Kidney epithelial cell (primary cell): Measurements from ENCODE around the gene CHST15. TPM values are rescaled to one million over a fixed set of nuclear protein-coding genes. Genes with fewer than 3 reads are reported as not detected.
A peak's percentile ranks its signal among the peaks of the same experiment; 100 is the strongest.

Experiments used
- DNase-seq: peaks from one replicate; pipeline ENCODE4 v3.0.0-alpha.2; 2010; ENCODE audit warnings: low read depth
- H3K27me3 ChIP-seq: 2 replicates; pipeline ENCODE4 v1.6.0; 2011; ENCODE audit warnings: low read length; ENCODE audit not compliant: control insufficient read depth, insufficient read depth
- H3K36me3 ChIP-seq: 2 replicates; pipeline ENCODE4 v1.5.1; 2011; ENCODE audit warnings: low read length; ENCODE audit not compliant: control insufficient read depth, insufficient read depth
- H3K4me3 ChIP-seq: 2 replicates; pipeline ENCODE4 v1.5.1; 2011; ENCODE audit warnings: low read depth, mild to moderate bottlenecking, control low read depth, low read length
- total RNA-seq: library from RNA; depleted of rRNA; stranded (reverse); fragments of >200 nt; gene quantifications from 2 replicates; pipeline ENCODE4 v1.2.3, GENCODE V29; 2015
- TF ChIP-seq, protein P1 (sequence below): IDR thresholded peaks from 2 replicates; pipeline ENCODE4 v1.5.1; 2011; ENCODE audit warnings: mild to moderate bottlenecking, moderate library complexity, low read length, control low read depth, inconsistent platforms; ENCODE audit not compliant: insufficient read depth, poor library complexity, severe bottlenecking

CHST15 gene, protein sequence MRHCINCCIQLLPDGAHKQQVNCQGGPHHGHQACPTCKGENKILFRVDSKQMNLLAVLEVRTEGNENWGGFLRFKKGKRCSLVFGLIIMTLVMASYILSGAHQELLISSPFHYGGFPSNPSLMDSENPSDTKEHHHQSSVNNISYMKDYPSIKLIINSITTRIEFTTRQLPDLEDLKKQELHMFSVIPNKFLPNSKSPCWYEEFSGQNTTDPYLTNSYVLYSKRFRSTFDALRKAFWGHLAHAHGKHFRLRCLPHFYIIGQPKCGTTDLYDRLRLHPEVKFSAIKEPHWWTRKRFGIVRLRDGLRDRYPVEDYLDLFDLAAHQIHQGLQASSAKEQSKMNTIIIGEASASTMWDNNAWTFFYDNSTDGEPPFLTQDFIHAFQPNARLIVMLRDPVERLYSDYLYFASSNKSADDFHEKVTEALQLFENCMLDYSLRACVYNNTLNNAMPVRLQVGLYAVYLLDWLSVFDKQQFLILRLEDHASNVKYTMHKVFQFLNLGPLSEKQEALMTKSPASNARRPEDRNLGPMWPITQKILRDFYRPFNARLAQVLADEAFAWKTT
- 18.1 and 24.2 TPM in 2 replicates for total RNA-seq

DNA sequence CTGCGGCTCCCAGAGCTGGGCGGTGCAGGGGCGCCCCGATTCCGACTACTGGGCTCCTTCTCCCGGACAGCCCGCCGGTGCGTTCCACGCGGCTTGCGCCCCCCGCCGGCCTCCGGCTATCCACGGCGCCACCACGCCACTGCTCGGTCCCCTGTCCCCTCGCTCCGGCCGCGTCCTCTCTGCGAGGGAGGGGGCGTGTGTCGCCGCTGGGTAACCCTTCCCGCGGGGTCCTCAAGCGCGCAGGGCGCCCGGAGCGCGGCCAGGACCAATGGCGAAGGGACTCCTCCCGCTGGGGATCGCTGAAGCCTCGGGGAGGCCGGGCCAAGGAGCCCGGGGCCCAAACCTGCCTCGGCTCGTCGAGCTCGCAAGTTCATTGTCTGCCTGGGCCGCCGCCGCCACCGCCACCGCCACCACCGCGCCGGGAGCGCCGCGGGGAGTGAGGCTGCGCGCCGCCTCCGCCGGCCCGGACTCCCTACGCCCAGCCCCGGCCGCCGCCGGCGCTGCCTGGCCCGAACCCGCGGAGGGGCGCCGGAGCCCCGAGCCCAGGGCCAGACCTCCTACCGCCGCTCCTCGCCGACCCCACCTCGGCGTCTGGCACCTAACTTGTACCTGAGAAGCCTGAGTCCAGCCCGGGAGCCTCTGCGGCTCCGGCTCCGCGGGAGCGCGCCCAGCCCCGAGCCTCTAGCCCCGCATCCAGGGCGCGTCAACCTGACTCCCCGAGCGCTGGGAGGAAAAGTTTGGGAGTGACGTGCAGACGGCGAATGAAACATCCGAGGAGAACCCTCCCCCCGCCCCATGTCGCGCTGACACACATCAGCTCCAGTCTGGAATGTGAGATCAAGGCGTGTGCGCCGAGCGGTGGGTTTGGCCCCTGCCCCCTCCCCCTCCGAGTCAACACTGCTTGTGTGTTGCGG, at the start of gene CHST15:
TSS of gene CHST15 (minus strand) at position 739 of the 914 bp plus-strand sequence. CDS start 47,386 bp downstream, outside the sequence.
- peak; percentile 56 for DNase-seq
- Histone ChIP-seq H3K36me3 (no peaks in the 10 kb centered on the region), H3K27me3 (no peaks in the 10 kb centered on the region), H3K4me3 (peak within 1 kb of the TSS; percentile 79)
- TF ChIP-seq, protein P1, sequence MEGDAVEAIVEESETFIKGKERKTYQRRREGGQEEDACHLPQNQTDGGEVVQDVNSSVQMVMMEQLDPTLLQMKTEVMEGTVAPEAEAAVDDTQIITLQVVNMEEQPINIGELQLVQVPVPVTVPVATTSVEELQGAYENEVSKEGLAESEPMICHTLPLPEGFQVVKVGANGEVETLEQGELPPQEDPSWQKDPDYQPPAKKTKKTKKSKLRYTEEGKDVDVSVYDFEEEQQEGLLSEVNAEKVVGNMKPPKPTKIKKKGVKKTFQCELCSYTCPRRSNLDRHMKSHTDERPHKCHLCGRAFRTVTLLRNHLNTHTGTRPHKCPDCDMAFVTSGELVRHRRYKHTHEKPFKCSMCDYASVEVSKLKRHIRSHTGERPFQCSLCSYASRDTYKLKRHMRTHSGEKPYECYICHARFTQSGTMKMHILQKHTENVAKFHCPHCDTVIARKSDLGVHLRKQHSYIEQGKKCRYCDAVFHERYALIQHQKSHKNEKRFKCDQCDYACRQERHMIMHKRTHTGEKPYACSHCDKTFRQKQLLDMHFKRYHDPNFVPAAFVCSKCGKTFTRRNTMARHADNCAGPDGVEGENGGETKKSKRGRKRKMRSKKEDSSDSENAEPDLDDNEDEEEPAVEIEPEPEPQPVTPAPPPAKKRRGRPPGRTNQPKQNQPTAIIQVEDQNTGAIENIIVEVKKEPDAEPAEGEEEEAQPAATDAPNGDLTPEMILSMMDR = no peak

DNA sequence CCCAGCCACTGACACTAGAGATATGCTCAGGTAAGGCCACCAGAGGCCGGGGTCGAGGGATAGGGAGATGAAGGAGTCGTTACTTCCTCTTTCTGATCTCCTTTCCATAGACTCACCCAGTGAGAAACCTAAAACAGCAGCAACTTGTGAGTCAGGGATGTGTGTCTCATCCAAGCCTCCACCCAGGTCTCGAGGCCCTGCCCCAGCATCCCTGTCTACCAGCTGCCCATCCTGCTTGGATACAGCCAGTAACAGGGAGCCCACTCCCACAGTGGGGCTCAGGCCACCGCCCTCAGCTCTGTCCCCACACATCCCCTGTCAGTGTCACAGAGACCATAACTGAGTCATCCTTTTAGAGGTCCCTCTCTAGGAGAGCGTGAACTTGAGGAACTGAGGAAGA, 49.6 kb upstream of the CHST15 start:
- TF ChIP-seq, protein P1 = no peak
- no peak for DNase-seq
- H3K27me3 ChIP-seq = no peaks in the 10 kb centered on the region

GRCh38 chr10:124142006-124142739, 48.8 kb upstream of the CHST15 start:
- Histone ChIP-seq H3K27me3 (no peaks in the 10 kb centered on the region), H3K36me3 (no peaks in the 10 kb centered on the region)
- TF ChIP-seq, protein P1 = no peak

More for the DNA sequence above, 49.6 kb upstream of the CHST15 start:
- H3K4me3 ChIP-seq = no peak overlapping the region
- no peaks in the 10 kb centered on the region for H3K36me3 ChIP-seq

GRCh38 chr10:124138883-124139348, 45.5 kb upstream of the CHST15 start:
- Histone ChIP-seq H3K36me3 (no peaks in the 10 kb centered on the region), H3K27me3 (no peaks in the 10 kb centered on the region), H3K4me3 (no peak overlapping the region)
- TF ChIP-seq, protein P1 = no peak
- no peak for DNase-seq

More at GRCh38 chr10:124142006-124142739, 48.8 kb upstream of the CHST15 start:
- no peak for DNase-seq
- no peak overlapping the region for H3K4me3 ChIP-seq

- Histone ChIP-seq H3K27me3 (no peaks in the 10 kb centered on the region), H3K4me3 (no peak overlapping the region), H3K36me3 (no peaks in the 10 kb centered on the region)
- TF ChIP-seq, protein P1 = no peak
- DNase-seq = no peak
These were observed 44.9 kb upstream of the CHST15 start for GRCh38 chr10:124138195-124138882.
